Muscle layer of duodenum (tissue), 2 donors: ENCODE measurements around the gene SLC41A3.
A peak's percentile ranks its signal among the peaks of the same experiment; 100 is the strongest.

Source experiments
- H3K27ac ChIP-seq: one replicate; pipeline ENCODE4 v1.7.0; 2013; ENCODE audit warnings: mild to moderate bottlenecking, low read length
- H3K27me3 ChIP-seq: one replicate; pipeline ENCODE4 v1.7.0; 2013; ENCODE audit warnings: low read depth, mild to moderate bottlenecking, control low read depth, low read length
- H3K36me3 ChIP-seq, 2 donors: one replicate each; pipeline ENCODE4 v1.7.0; 2013; ENCODE audit warnings: low read length in 2 of 2, control low read depth in 1 of 2, mild to moderate bottlenecking in 1 of 2; ENCODE audit not compliant: insufficient read depth in 2 of 2, control insufficient read depth in 1 of 2
- H3K4me1 ChIP-seq, 2 donors: one replicate each; pipeline ENCODE4 v1.7.0; 2013; ENCODE audit warnings: low read length in 2 of 2, mild to moderate bottlenecking in 2 of 2, control low read depth in 1 of 2, moderate library complexity in 1 of 2; ENCODE audit not compliant: insufficient read depth in 2 of 2, control insufficient read depth in 1 of 2
- H3K4me3 ChIP-seq, 2 donors: one replicate each; pipeline ENCODE4 v1.7.0; 2013; ENCODE audit warnings: low read length in 2 of 2, low read depth in 1 of 2, mild to moderate bottlenecking in 1 of 2
- H3K9me3 ChIP-seq, 2 donors: one replicate each; pipeline ENCODE4 v1.7.0; 2013; ENCODE audit warnings: low read length in 2 of 2, control low read depth in 1 of 2, mild to moderate bottlenecking in 1 of 2; ENCODE audit not compliant: control insufficient read depth in 1 of 2
- donor health status: healthy.

Gene SLC41A3

DNA sequence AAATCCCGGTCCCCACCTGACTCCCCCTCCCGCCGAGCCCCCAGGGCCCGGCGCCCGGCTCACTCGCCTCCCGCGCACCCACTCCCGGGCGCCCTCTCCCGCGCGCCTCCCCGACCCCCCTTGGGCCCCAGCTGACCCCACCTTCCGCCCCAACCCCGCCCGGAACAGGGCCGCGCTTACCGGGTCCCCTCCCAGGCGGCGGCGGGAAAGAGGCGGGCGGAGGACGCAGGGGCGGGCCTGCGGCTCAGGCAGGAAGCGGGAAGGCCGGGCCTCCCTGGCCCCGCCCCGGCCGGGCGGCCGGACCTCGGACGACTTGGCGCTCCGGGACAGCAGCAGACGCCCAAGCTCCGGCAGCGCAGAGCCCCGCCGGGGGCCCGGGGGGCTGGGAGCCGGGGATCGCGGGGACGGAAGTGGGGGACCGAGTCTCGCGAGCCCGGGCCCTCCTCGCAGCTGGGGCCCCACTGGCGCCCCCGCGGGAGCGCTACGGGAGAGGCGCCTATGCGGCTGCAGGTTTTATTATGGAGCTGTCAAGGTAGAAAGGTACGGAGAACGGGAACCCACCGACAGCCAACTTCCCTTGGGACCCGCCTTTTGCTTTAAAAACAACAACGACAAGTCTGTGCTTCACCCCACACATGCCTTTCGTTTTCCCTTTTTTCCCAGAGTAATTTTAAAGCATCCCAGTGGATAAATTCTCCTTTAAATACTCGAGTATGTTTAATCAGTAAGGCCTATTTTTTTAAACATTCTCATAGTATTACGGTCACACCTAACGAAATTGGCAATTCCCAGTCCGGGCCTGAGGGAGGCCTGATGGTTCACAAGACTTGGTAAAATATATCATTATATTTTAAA, at the start of gene SLC41A3:
Gene SLC41A3 (minus strand): TSS at position 212 of the 855 bp plus-strand sequence. CDS start 15,905 bp downstream, outside the sequence.
- Histone ChIP-seq H3K4me3 (peak within 1 kb of the TSS; percentile 73 to 74), H3K27me3 (no peaks in the 10 kb centered on the region), H3K36me3 (no peaks in the 10 kb centered on the region), H3K27ac (peak within 1 kb of the TSS; percentile 67), H3K9me3 (no peaks in the 10 kb centered on the region), H3K4me1 (peaks cover 0 to 12% of the 10 kb centered on the region in 2 donors)

GRCh38 chr3:126133606-126134005, 49.7 kb upstream of the SLC41A3 start:
- no peaks in the 10 kb centered on the region for H3K36me3 ChIP-seq
- H3K4me1 ChIP-seq: peaks cover 0 to 4% of the 10 kb centered on the region in 2 donors
- no peak overlapping the region for H3K4me3 ChIP-seq
- no peak overlapping the region for H3K27ac ChIP-seq
- H3K9me3 ChIP-seq: no peaks in the 10 kb centered on the region
- no peaks in the 10 kb centered on the region for H3K27me3 ChIP-seq

DNA sequence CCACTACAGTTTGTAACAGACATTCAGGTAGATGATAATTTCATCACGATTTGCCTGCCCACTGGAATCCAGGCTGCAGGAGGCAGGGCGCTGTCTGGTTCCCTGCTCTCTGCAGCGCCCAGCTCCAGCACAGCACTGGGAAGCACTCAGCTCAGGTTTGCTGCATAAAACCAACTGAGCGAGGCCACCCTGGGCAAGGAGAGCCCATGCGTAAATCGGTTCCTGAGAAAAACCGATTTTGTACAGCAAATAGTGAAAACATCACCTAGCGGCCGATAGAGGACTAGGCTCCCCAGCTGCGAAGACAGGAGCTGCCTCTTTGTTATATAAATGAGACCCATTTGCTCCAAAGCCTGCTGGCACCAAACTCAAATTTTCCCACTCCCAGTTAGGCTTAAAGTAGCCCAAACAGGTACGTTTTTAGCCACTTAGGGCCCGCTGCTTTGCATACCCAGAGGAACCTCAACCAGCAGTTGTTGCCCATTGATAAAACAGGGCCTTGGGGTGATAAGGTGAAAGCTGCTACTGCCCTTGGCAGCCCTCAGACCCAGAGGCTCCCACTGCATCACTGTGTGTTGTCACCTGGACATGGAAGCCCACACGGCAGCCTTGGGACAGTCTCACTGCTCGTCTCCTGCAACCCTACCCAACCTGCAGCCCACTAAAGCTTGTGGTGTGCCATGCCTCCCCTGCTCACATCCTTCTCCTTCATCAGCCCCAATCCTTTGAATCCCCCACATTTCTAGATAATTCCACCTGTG, 49.0 kb upstream of the SLC41A3 start:
- H3K36me3 ChIP-seq: no peaks in the 10 kb centered on the region
- H3K27me3 ChIP-seq: no peaks in the 10 kb centered on the region
- no peak overlapping the region for H3K27ac ChIP-seq
- no peak overlapping the region for H3K4me3 ChIP-seq
- peaks cover 0 to 4% of the 10 kb centered on the region in 2 donors for H3K4me1 ChIP-seq
- H3K9me3 ChIP-seq: no peaks in the 10 kb centered on the region

GRCh38 chr3:126131881-126132750, 48.2 kb upstream of the SLC41A3 start:
- H3K36me3 ChIP-seq: no peaks in the 10 kb centered on the region

GRCh38 chr3:126130981-126131745, 47.2 kb upstream of the SLC41A3 start:
- no peaks in the 10 kb centered on the region for H3K36me3 ChIP-seq
- H3K9me3 ChIP-seq: no peaks in the 10 kb centered on the region
- no peaks in the 10 kb centered on the region for H3K27me3 ChIP-seq
- peaks cover 0 to 4% of the 10 kb centered on the region in 2 donors for H3K4me1 ChIP-seq
- no peak overlapping the region for H3K4me3 ChIP-seq
- no peak overlapping the region for H3K27ac ChIP-seq

More at GRCh38 chr3:126131881-126132750, 48.2 kb upstream of the SLC41A3 start:
- no peaks in the 10 kb centered on the region for H3K9me3 ChIP-seq
- no peak overlapping the region for H3K4me3 ChIP-seq
- no peak overlapping the region for H3K27ac ChIP-seq
- H3K4me1 ChIP-seq: peaks cover 0 to 4% of the 10 kb centered on the region in 2 donors
- H3K27me3 ChIP-seq: no peaks in the 10 kb centered on the region

- Histone ChIP-seq H3K9me3 (no peaks in the 10 kb centered on the region), H3K27me3 (no peaks in the 10 kb centered on the region), H3K4me3 (no peak overlapping the region), H3K27ac (no peak overlapping the region), H3K4me1 (peaks cover 0 to 4% of the 10 kb centered on the region in 2 donors), H3K36me3 (no peaks in the 10 kb centered on the region)
Observed at GRCh38 chr3:126130081-126130855, 46.3 kb upstream of the SLC41A3 start.

GRCh38 chr3:126129398-126129891, 45.5 kb upstream of the SLC41A3 start:
- peaks cover 0 to 3% of the 10 kb centered on the region in 2 donors for H3K4me1 ChIP-seq
- H3K9me3 ChIP-seq: no peaks in the 10 kb centered on the region
- H3K36me3 ChIP-seq: no peaks in the 10 kb centered on the region
- no peak overlapping the region for H3K27ac ChIP-seq
- H3K27me3 ChIP-seq: no peaks in the 10 kb centered on the region
- H3K4me3 ChIP-seq: no peak overlapping the region

- Histone ChIP-seq H3K27ac (no peak overlapping the region), H3K27me3 (no peaks in the 10 kb centered on the region), H3K36me3 (no peaks in the 10 kb centered on the region), H3K9me3 (no peaks in the 10 kb centered on the region), H3K4me1 (no peaks in the 10 kb centered on the region), H3K4me3 (no peak overlapping the region)
Observed at GRCh38 chr3:126128504-126129397, 44.8 kb upstream of the SLC41A3 start.

GRCh38 chr3:126127904-126128303, 44.0 kb upstream of the SLC41A3 start:
- H3K9me3 ChIP-seq: no peaks in the 10 kb centered on the region
- no peaks in the 10 kb centered on the region for H3K36me3 ChIP-seq
- no peak overlapping the region for H3K4me3 ChIP-seq

More at GRCh38 chr3:126127904-126128303, 44.0 kb upstream of the SLC41A3 start:
- Histone ChIP-seq H3K27me3 (no peaks in the 10 kb centered on the region), H3K27ac (no peak overlapping the region), H3K4me1 (no peaks in the 10 kb centered on the region)
